Cardiac fibroblast (primary cell): Measurements from ENCODE around the gene KRT79.

ENCODE experiments used
- DNase-seq, 2 donors: peaks; one replicate each; pipeline versions ENCODE4 v3.0.0 to v3.0.0-alpha.2; 2010; ENCODE audit warnings: low read depth in 2 of 2
- H3K4me3 ChIP-seq, 2 donors: replicated peaks in 1 of 2; 1 replicate in 1 of 2; 2 replicates in 1 of 2; pipeline ENCODE4 v1.5.1; 2011; ENCODE audit warnings: low read depth in 2 of 2, low read length in 2 of 2, mild to moderate bottlenecking in 2 of 2, moderate library complexity in 1 of 2
- CTCF ChIP-seq: IDR thresholded peaks from one replicate; pipeline ENCODE4 v1.5.1; 2011; ENCODE audit warnings: low read depth, mild to moderate bottlenecking, low read length, inconsistent platforms

KRT79 gene

GRCh38 chr12:52805000-52805399, 29.1 kb downstream of the KRT79 start:
- TF ChIP-seq CTCF = no peak
- no peak for DNase-seq
- no peak overlapping the region for H3K4me3 ChIP-seq

GRCh38 chr12:52802442-52802841, 31.7 kb downstream of the KRT79 start:
- no peak for TF ChIP-seq CTCF
- no peak overlapping the region for H3K4me3 ChIP-seq
- no peak for DNase-seq

GRCh38 chr12:52801773-52802172, 32.3 kb downstream of the KRT79 start:
- H3K4me3 ChIP-seq = no peak overlapping the region
- TF ChIP-seq CTCF = no peak
- no peak for DNase-seq

- TF ChIP-seq CTCF = no peak
- DNase-seq = no peak
- H3K4me3 ChIP-seq = no peak overlapping the region
These were observed 33.7 kb downstream of the KRT79 start for GRCh38 chr12:52800259-52800917.

GRCh38 chr12:52799505-52800211, 34.5 kb downstream of the KRT79 start:
- TF ChIP-seq CTCF = no peak
- no peak for DNase-seq
- H3K4me3 ChIP-seq = no peak overlapping the region

- TF ChIP-seq CTCF = no peak
- peak in 1 of 2 donors; percentile 19 for DNase-seq
- no peak overlapping the region for H3K4me3 ChIP-seq
These were observed 35.2 kb downstream of the KRT79 start for GRCh38 chr12:52798671-52799504.
